Liver (tissue), 9 donors: ENCODE data around the gene CRY1. TPM values are rescaled to one million over a fixed set of nuclear protein-coding genes. Genes with fewer than 3 reads are reported as not detected.

Experiments
- DNase-seq: peaks from one replicate; pipeline ENCODE4 v3.0.0-alpha.2; 2017; ENCODE audit warnings: low spot score
- H3K27ac ChIP-seq, 2 donors: one replicate each; pipeline ENCODE4 v1.7.0; 2013; ENCODE audit warnings: inconsistent platforms in 2 of 2, low read length in 2 of 2, control low read depth in 1 of 2, low read depth in 1 of 2, mild to moderate bottlenecking in 1 of 2
- H3K27me3 ChIP-seq, 4 donors: one replicate each; pipeline versions ENCODE4 v1.6.1 to v1.7.0; 2013; ENCODE audit warnings: low read length in 3 of 4, inconsistent platforms in 1 of 4, mild to moderate bottlenecking in 1 of 4, moderate library complexity in 1 of 4; ENCODE audit not compliant: control insufficient read depth in 4 of 4, insufficient read depth in 4 of 4
- H3K36me3 ChIP-seq, 4 donors: one replicate each; pipeline versions ENCODE4 v1.6.1 to v1.7.0; 2013; ENCODE audit warnings: low read length in 3 of 4, mild to moderate bottlenecking in 3 of 4, low read depth in 1 of 4, moderate library complexity in 1 of 4; ENCODE audit not compliant: control insufficient read depth in 4 of 4, insufficient read depth in 3 of 4
- H3K4me1 ChIP-seq, 4 donors: one replicate each; pipeline versions ENCODE4 v1.6.1 to v1.7.0; 2013; ENCODE audit warnings: low read length in 3 of 4, mild to moderate bottlenecking in 3 of 4, moderate library complexity in 1 of 4; ENCODE audit not compliant: control insufficient read depth in 4 of 4, insufficient read depth in 4 of 4
- H3K4me3 ChIP-seq, 3 donors: one replicate each; pipeline versions ENCODE4 v1.6.1 to v1.7.0; 2013; ENCODE audit warnings: low read length in 3 of 3, control low read depth in 1 of 3, low read depth in 1 of 3, mild to moderate bottlenecking in 1 of 3
- H3K9ac ChIP-seq, 2 donors: one replicate each; pipeline ENCODE4 v1.7.0; 2013; ENCODE audit warnings: low read length in 2 of 2, mild to moderate bottlenecking in 2 of 2, moderate library complexity in 2 of 2, control low read depth in 1 of 2, low read depth in 1 of 2
- H3K9me3 ChIP-seq, 4 donors: one replicate each; pipeline versions ENCODE4 v1.6.1 to v1.7.0; 2013; ENCODE audit warnings: low read length in 3 of 4; ENCODE audit not compliant: control insufficient read depth in 4 of 4
- ATF3 ChIP-seq: IDR thresholded peaks from 2 replicates; pipeline ENCODE4 v1.6.1; 2016; ENCODE audit warnings: antibody characterized with exemption
- CTCF ChIP-seq: fragments of 150-350 bp; IDR thresholded peaks from 2 replicates; pipeline ENCODE4 v1.5.1; 2017; ENCODE audit warnings: improper control_type of control experiment, low read depth, low read length; ENCODE audit not compliant: missing input control
- EGR1 ChIP-seq, 2 donors: IDR thresholded peaks; 2 replicates each; pipeline ENCODE4 v1.6.1; 2016 to 2018; ENCODE audit warnings: antibody characterized with exemption in 2 of 2, low read depth in 2 of 2
- FOXA1 ChIP-seq: IDR thresholded peaks from 2 replicates; pipeline ENCODE4 v1.6.1; 2016; ENCODE audit warnings: antibody characterized with exemption
- FOXA2 ChIP-seq: IDR thresholded peaks from 2 replicates; pipeline ENCODE4 v1.6.1; 2016; ENCODE audit warnings: antibody characterized with exemption
- GABPA ChIP-seq, 2 donors: IDR thresholded peaks in 1 of 2; conservative IDR thresholded peaks in 1 of 2; 2 replicates each; pipeline ENCODE4 v1.6.1; 2016; ENCODE audit warnings: antibody characterized with exemption in 2 of 2, mild to moderate bottlenecking in 1 of 2, moderate library complexity in 1 of 2
- HNF4A ChIP-seq, 2 donors: conservative IDR thresholded peaks; 2 replicates each; pipeline ENCODE4 v1.6.1; 2016; ENCODE audit warnings: antibody characterized with exemption in 2 of 2, mild to moderate bottlenecking in 2 of 2
- HNF4G ChIP-seq: IDR thresholded peaks from 2 replicates; pipeline ENCODE4 v1.6.1; 2016; ENCODE audit warnings: antibody characterized with exemption
- JUND ChIP-seq, 2 donors: IDR thresholded peaks; 2 replicates each; pipeline ENCODE4 v1.6.1; 2016; ENCODE audit warnings: antibody characterized with exemption in 2 of 2
- NR2F2 ChIP-seq: IDR thresholded peaks from 2 replicates; pipeline ENCODE4 v1.6.1; 2016; ENCODE audit warnings: antibody characterized with exemption
- RAD21 ChIP-seq, 2 donors: IDR thresholded peaks; 2 replicates each; pipeline ENCODE4 v1.6.1; 2016; ENCODE audit warnings: antibody characterized with exemption in 2 of 2, mild to moderate bottlenecking in 2 of 2
- REST ChIP-seq: IDR thresholded peaks from 2 replicates; pipeline ENCODE4 v1.6.1; 2016; ENCODE audit warnings: antibody characterized with exemption, mild to moderate bottlenecking
- RXRA ChIP-seq, 2 donors: IDR thresholded peaks; 2 replicates each; pipeline ENCODE4 v1.6.1; 2017 to 2018; ENCODE audit warnings: antibody characterized with exemption in 2 of 2, mild to moderate bottlenecking in 1 of 2
- SP1 ChIP-seq: IDR thresholded peaks from 2 replicates; pipeline ENCODE4 v1.6.1; 2018; ENCODE audit warnings: antibody characterized with exemption, mild to moderate bottlenecking
- TAF1 ChIP-seq: conservative IDR thresholded peaks from 2 replicates; pipeline ENCODE4 v1.6.1; 2016; ENCODE audit warnings: antibody characterized with exemption, mild to moderate bottlenecking
- YY1 ChIP-seq: IDR thresholded peaks from 2 replicates; pipeline ENCODE4 v1.6.1; 2016; ENCODE audit warnings: antibody characterized with exemption, mild to moderate bottlenecking
- WGBS: extraction: QIAGEN DNeasy Blood & Tissue Kit; methylation state at CpG from one replicate; pipeline ENCODE4 v1.1.7; 2013; 5-methylcytosine and 5-hydroxymethylcytosine counted together
- polyA plus RNA-seq, 2 donors: library from polyadenylated mRNA; stranded (reverse) in 1 of 2; unstranded in 1 of 2; fragments of 200-250 nt in 1 of 2; fragments of >200 nt in 1 of 2; fragmentation: Nextera tagmentation in 1 of 2; extraction: Ambion mirVana in 1 of 2; gene quantifications; one replicate each; pipeline versions ENCODE4 v1.2.1 to v1.2.3, GENCODE V29; 2013 to 2015
- total RNA-seq, 2 donors: library from RNA; depleted of rRNA; stranded (reverse); fragments of >200 nt; gene quantifications; one replicate each; pipeline ENCODE4 v1.2.3, GENCODE V29; 2014
- TF ChIP-seq, protein P1 (sequence below): IDR thresholded peaks from 2 replicates; pipeline ENCODE4 v1.6.1; 2016; ENCODE audit warnings: antibody characterized with exemption
- TF ChIP-seq, protein P2 (sequence below): IDR thresholded peaks from 2 replicates; pipeline ENCODE4 v1.6.1; 2016; ENCODE audit warnings: antibody characterized with exemption
- donor health status: healthy.
- donor health status: healthy.
- donor health status: healthy.
- donor health status: healthy.
- donor health status: healthy.

Gene CRY1
- total and polyA plus RNA-seq, 4 donors: 5.7 to 16.6 (median 10.1) TPM

DNA sequence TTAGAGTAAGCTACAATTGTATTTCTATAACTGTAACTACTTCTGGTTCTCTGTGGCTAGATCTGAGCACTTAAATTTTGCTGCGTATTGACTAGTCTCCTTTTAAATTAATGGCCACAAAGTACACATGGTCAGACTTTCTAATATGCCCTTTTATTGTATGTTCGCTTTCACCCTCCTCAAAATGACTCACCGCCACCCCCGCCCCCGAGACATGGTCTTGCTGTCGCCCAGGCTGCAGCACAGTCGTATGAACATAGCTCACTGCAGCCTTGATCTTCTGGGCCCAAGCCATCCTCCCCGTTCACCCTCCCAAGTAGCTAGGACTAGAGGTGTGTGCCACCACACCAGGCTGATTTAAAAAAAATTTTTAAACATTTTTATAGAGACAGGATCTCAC lies 118.3 kb downstream of the CRY1 start:
- Histone ChIP-seq H3K9me3 (no peaks in the 10 kb centered on the region), H3K36me3 (peaks cover 3 to 11% (median 6%) of the 10 kb centered on the region in 4 donors), H3K27ac (peak overlapping the region; percentile 65 to 79), H3K27me3 (no peaks in the 10 kb centered on the region), H3K4me3 (no peak overlapping the region), H3K9ac (no peak overlapping the region), H3K4me1 (peaks cover 18 to 52% (median 28%) of the 10 kb centered on the region in 4 donors)
- TF ChIP-seq FOXA1 (no peak), EGR1 (IDR thresholded peaks at IDR 0.05; ENCODE audit: low read depth in 2 of 2) (no peak), HNF4A (conservative IDR thresholded peaks at IDR 0.05) (no peak), CTCF (no peak), JUND (IDR thresholded peaks at IDR 0.05) (no peak), REST (no peak), NR2F2 (no peak), RAD21 (IDR thresholded peaks at IDR 0.05) (no peak), SP1 (no peak), GABPA (IDR thresholded peaks at IDR 0.05 in 1 of 2, conservative IDR thresholded peaks at IDR 0.05 in 1 of 2) (no peak), TAF1 (no peak), YY1 (no peak), FOXA2 (no peak), HNF4G (no peak), RXRA (IDR thresholded peaks at IDR 0.05) (no peak)
- TF ChIP-seq, protein P1, sequence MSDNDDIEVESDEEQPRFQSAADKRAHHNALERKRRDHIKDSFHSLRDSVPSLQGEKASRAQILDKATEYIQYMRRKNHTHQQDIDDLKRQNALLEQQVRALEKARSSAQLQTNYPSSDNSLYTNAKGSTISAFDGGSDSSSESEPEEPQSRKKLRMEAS: no peak
- 95% methylated on average over 8 of the region's 8 CpGs for WGBS
- DNase-seq: no peak

GRCh38 chr12:106974511-106974910 lies 118.8 kb downstream of the CRY1 start:
- H3K4me1 ChIP-seq: peaks cover 18 to 52% (median 28%) of the 10 kb centered on the region in 4 donors
- WGBS: 41% methylated on average over 3 of the region's 3 CpGs
- peak overlapping the region in 1 of 2 donors; percentile 18 for H3K9ac ChIP-seq
- no peak for DNase-seq
- peak overlapping the region; percentile 65 to 79 for H3K27ac ChIP-seq
- no peaks in the 10 kb centered on the region for H3K9me3 ChIP-seq
- H3K4me3 ChIP-seq: no peak overlapping the region
- H3K27me3 ChIP-seq: no peaks in the 10 kb centered on the region
- peaks cover 5 to 11% (median 6%) of the 10 kb centered on the region in 4 donors for H3K36me3 ChIP-seq
- TF ChIP-seq, protein P1: peak; percentile 35
- TF ChIP-seq FOXA2 (peak; percentile 99), CTCF (no peak), RAD21 (IDR thresholded peaks at IDR 0.05) (peak in 1 of 2 donors; percentile 20), HNF4G (no peak), ATF3 (peak; percentile 61), YY1 (peak; percentile 64), EGR1 (IDR thresholded peaks at IDR 0.05; ENCODE audit: low read depth in 2 of 2) (no peak), RXRA (IDR thresholded peaks at IDR 0.05) (peak; percentile 56 to 75), REST (peak; percentile 27)
- TF ChIP-seq, protein P2, sequence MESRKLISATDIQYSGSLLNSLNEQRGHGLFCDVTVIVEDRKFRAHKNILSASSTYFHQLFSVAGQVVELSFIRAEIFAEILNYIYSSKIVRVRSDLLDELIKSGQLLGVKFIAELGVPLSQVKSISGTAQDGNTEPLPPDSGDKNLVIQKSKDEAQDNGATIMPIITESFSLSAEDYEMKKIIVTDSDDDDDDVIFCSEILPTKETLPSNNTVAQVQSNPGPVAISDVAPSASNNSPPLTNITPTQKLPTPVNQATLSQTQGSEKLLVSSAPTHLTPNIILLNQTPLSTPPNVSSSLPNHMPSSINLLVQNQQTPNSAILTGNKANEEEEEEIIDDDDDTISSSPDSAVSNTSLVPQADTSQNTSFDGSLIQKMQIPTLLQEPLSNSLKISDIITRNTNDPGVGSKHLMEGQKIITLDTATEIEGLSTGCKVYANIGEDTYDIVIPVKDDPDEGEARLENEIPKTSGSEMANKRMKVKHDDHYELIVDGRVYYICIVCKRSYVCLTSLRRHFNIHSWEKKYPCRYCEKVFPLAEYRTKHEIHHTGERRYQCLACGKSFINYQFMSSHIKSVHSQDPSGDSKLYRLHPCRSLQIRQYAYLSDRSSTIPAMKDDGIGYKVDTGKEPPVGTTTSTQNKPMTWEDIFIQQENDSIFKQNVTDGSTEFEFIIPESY: peak; percentile 35
